Measurements from ENCODE around the gene NUP93. TPM values are rescaled to one million over a fixed set of nuclear protein-coding genes. Genes with fewer than 3 reads are reported as not detected.

The NUP93 gene
- total and polyA plus RNA-seq, 10 donors: 29.2 to 102 (median 56.6) TPM

GRCh38 chr16:56814537-56815432, 84.9 kb downstream of the NUP93 start:
- TF ChIP-seq POLR2AphosphoS5 (IDR thresholded peaks at IDR 0.05) (no peak), POLR2A (IDR thresholded peaks at IDR 0.05) (no peak)
- TF ChIP-seq, protein P1, sequence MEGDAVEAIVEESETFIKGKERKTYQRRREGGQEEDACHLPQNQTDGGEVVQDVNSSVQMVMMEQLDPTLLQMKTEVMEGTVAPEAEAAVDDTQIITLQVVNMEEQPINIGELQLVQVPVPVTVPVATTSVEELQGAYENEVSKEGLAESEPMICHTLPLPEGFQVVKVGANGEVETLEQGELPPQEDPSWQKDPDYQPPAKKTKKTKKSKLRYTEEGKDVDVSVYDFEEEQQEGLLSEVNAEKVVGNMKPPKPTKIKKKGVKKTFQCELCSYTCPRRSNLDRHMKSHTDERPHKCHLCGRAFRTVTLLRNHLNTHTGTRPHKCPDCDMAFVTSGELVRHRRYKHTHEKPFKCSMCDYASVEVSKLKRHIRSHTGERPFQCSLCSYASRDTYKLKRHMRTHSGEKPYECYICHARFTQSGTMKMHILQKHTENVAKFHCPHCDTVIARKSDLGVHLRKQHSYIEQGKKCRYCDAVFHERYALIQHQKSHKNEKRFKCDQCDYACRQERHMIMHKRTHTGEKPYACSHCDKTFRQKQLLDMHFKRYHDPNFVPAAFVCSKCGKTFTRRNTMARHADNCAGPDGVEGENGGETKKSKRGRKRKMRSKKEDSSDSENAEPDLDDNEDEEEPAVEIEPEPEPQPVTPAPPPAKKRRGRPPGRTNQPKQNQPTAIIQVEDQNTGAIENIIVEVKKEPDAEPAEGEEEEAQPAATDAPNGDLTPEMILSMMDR (IDR thresholded peaks at IDR 0.05 in 8 of 11, conservative IDR thresholded peaks at IDR 0.05 in 3 of 11): no peak
- H3K36me3 ChIP-seq: peaks cover 0 to 42% (median 9%) of the 10 kb centered on the region in 6 donors
- no peaks in the 10 kb centered on the region for H3K27me3 ChIP-seq (replicated peaks in 1 of 7)
- H3K4me3 ChIP-seq: no peak overlapping the region
- H3K9me3 ChIP-seq: no peaks in the 10 kb centered on the region
- H3K4me1 ChIP-seq: peaks cover 0 to 3% (median 0%) of the 10 kb centered on the region in 6 donors
- DNase-seq: no peak
- peak overlapping the region in 5 of 8 donors; percentile 25 to 46 (median 30) for H3K27ac ChIP-seq
- WGBS, 5 donors: 70 to 86% (median 79%) methylated on average over 9 of the region's 9 CpGs
- intact Hi-C loops (cut with DNase I; ENCODE audit: low total_unique reads): no loop called here

- Histone ChIP-seq H3K4me3 (no peak overlapping the region), H3K36me3 (peaks cover 0 to 44% (median 16%) of the 10 kb centered on the region in 6 donors), H3K27me3 (replicated peaks in 1 of 7) (no peaks in the 10 kb centered on the region), H3K27ac (no peak overlapping the region), H3K9me3 (no peaks in the 10 kb centered on the region), H3K4me1 (peaks cover 0 to 3% (median 0%) of the 10 kb centered on the region in 6 donors)
- no peak for TF ChIP-seq POLR2A (IDR thresholded peaks at IDR 0.05)
- TF ChIP-seq, protein P1 (IDR thresholded peaks at IDR 0.05 in 8 of 11, conservative IDR thresholded peaks at IDR 0.05 in 3 of 11): no peak
- TF ChIP-seq POLR2AphosphoS5 (IDR thresholded peaks at IDR 0.05): no peak
- no peak for DNase-seq
- intact Hi-C loops (cut with DNase I; ENCODE audit: low total_unique reads): no loop called here
Observed at GRCh38 chr16:56815721-56816120, 85.8 kb downstream of the NUP93 start.

DNA sequence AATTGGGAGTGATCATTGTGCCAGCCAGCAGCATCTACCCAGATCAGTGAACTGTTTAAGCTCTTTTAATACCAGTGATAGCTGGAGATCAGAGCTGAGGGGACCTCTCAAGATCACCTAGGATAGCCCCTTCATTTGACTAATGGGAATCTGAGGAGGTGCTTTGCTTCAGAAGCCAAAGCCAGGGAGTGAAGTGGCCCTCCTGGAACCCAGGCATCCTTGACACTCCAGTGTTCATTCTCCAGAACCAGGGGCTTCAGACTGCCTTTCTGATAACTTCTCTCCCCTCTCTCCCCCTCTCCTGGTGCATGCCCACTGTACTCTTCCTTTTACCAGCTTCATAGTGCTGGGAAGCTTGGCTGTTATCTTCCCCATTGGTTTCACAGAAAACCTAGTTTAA, 87.1 kb downstream of the NUP93 start:
- peaks cover 0 to 3% (median 0%) of the 10 kb centered on the region in 6 donors for H3K4me1 ChIP-seq
- no peak for TF ChIP-seq POLR2AphosphoS5 (IDR thresholded peaks at IDR 0.05)
- TF ChIP-seq POLR2A (IDR thresholded peaks at IDR 0.05): no peak
- TF ChIP-seq, protein P1 (IDR thresholded peaks at IDR 0.05 in 8 of 11, conservative IDR thresholded peaks at IDR 0.05 in 3 of 11): no peak
- H3K27me3 ChIP-seq (replicated peaks in 1 of 7): no peaks in the 10 kb centered on the region
- no peak overlapping the region for H3K27ac ChIP-seq
- no peak overlapping the region for H3K4me3 ChIP-seq
- intact Hi-C loops (cut with DNase I; ENCODE audit: low total_unique reads): no loop called here
- no peak for DNase-seq
- H3K9me3 ChIP-seq: no peaks in the 10 kb centered on the region
- H3K36me3 ChIP-seq: peaks cover 0 to 57% (median 27%) of the 10 kb centered on the region in 6 donors

GRCh38 chr16:56817938-56818337, 88.0 kb downstream of the NUP93 start:
- no peaks in the 10 kb centered on the region for H3K9me3 ChIP-seq
- intact Hi-C loops (cut with DNase I; ENCODE audit: low total_unique reads): no loop called here
- TF ChIP-seq, protein P1 (IDR thresholded peaks at IDR 0.05 in 8 of 11, conservative IDR thresholded peaks at IDR 0.05 in 3 of 11): no peak
- TF ChIP-seq POLR2A (IDR thresholded peaks at IDR 0.05): no peak
- no peak for TF ChIP-seq POLR2AphosphoS5 (IDR thresholded peaks at IDR 0.05)
- no peaks in the 10 kb centered on the region for H3K27me3 ChIP-seq (replicated peaks in 1 of 7)
- no peak overlapping the region for H3K27ac ChIP-seq
- no peak overlapping the region for H3K4me3 ChIP-seq
- 92 to 100% (median 96%) methylated on average over 1 of the region's 1 CpG for WGBS, 5 donors
- peaks cover 0 to 3% (median 0%) of the 10 kb centered on the region in 6 donors for H3K4me1 ChIP-seq
- H3K36me3 ChIP-seq: peaks cover 0 to 66% (median 31%) of the 10 kb centered on the region in 6 donors
- no peak for DNase-seq

Measured in spleen (tissue), 11 donors.